HepG2 (cell line): ENCODE data around the gene TLR9. TPM values are rescaled to one million over a fixed set of nuclear protein-coding genes. Genes with fewer than 3 reads are reported as not detected.

ENCODE experiments used
- ARID5B ChIP-seq: IDR thresholded peaks from 2 replicates; pipeline ENCODE4 v1.4.0; 2020; ENCODE audit warnings: mild to moderate bottlenecking, missing genetic modification reagents
- ATAD3A ChIP-seq: sonication (generic); formaldehyde crosslinking; IDR thresholded peaks from 2 replicates; pipeline ENCODE4 v1.4.0; 2020; ENCODE audit warnings: missing genetic modification reagents
- ATF6 ChIP-seq: sonication (generic); formaldehyde crosslinking; conservative IDR thresholded peaks from 2 replicates; pipeline ENCODE4 v1.4.0; 2020; ENCODE audit warnings: missing genetic modification reagents
- GATAD1 ChIP-seq: IDR thresholded peaks from 2 replicates; pipeline ENCODE4 v1.6.1; 2016; ENCODE audit warnings: missing genetic modification reagents, missing compliant biosample characterization
- NR2F6 ChIP-seq, 2 experiments: IDR thresholded peaks; 2 replicates each; pipeline ENCODE4 v1.6.1; 2016; ENCODE audit warnings: antibody characterized with exemption in 1 of 2, mild to moderate bottlenecking in 1 of 2
- REXO4 ChIP-seq: sonication (generic); formaldehyde crosslinking; IDR thresholded peaks from 2 replicates; pipeline ENCODE4 v1.8.0; 2022; ENCODE audit warnings: missing genetic modification reagents, mild to moderate bottlenecking, borderline replicate concordance
- TCF7 ChIP-seq: sonication (generic); IDR thresholded peaks from 2 replicates; pipeline ENCODE4 v1.6.1; 2016; ENCODE audit warnings: antibody characterized with exemption, low read depth
- ZMYM2 ChIP-seq: sonication (generic); formaldehyde crosslinking; IDR thresholded peaks from 2 replicates; pipeline ENCODE4 v1.8.0; 2022; ENCODE audit warnings: mild to moderate bottlenecking, missing genetic modification reagents
- ZNF280D ChIP-seq: sonication (generic); formaldehyde crosslinking; IDR thresholded peaks from 2 replicates; pipeline ENCODE4 v1.5.1; 2020; ENCODE audit warnings: mild to moderate bottlenecking, missing genetic modification reagents
- ZNF513 ChIP-seq: sonication (generic); formaldehyde crosslinking; conservative IDR thresholded peaks from 2 replicates; pipeline ENCODE4 v1.5.0; 2020; ENCODE audit warnings: missing genetic modification reagents
- ZNF749 ChIP-seq: sonication (generic); formaldehyde crosslinking; IDR thresholded peaks from 2 replicates; pipeline ENCODE4 v1.8.0; 2022; ENCODE audit warnings: mild to moderate bottlenecking, missing genetic modification reagents, moderate library complexity, borderline replicate concordance
- polyA plus RNA-seq, 8 experiments: library from polyadenylated mRNA; depleted of rRNA in 3 of 8; stranded (reverse) in 7 of 8; unstranded in 1 of 8; fragments of >200 nt; fragmentation: Illumina TruSeq in 4 of 8; extraction: Trizol in 4 of 8; gene quantifications; 2 replicates each; pipeline versions ENCODE4 v1.2.1 to v1.2.3, GENCODE V29; 2011 to 2016; ENCODE audit warnings: low read depth in 4 of 8, missing spikeins in 1 of 8, mixed read lengths in 1 of 8; ENCODE audit not compliant: insufficient read depth in 1 of 8
- total RNA-seq, 5 experiments: library from RNA; depleted of rRNA; stranded (reverse); fragments of >200 nt; fragmentation: Illumina TruSeq; extraction: Trizol; gene quantifications; 2 replicates each; pipeline ENCODE4 v1.2.3, GENCODE V29; 2016; ENCODE audit warnings: low read depth in 1 of 5
- TF ChIP-seq, protein P1 (sequence below): sonication (generic); formaldehyde crosslinking; IDR thresholded peaks from 2 replicates; pipeline ENCODE4 v1.5.0; 2020; ENCODE audit warnings: mild to moderate bottlenecking, low read depth, missing genetic modification reagents, borderline replicate concordance
- TF ChIP-seq, protein P2 (sequence below): sonication (generic); formaldehyde crosslinking; IDR thresholded peaks from 2 replicates; pipeline ENCODE4 v1.4.0; 2020; ENCODE audit warnings: mild to moderate bottlenecking, missing genetic modification reagents
- TF ChIP-seq, protein P3 (sequence below): sonication (generic); formaldehyde crosslinking; IDR thresholded peaks from 2 replicates; pipeline ENCODE4 v1.5.1; 2020; ENCODE audit warnings: missing genetic modification reagents, mild to moderate bottlenecking, borderline replicate concordance

The TLR9 gene
- total and polyA plus RNA-seq, 2 of the 13 experiments (the other 11 are each of a cell fraction or from before 2014, with no cell fraction given): not detected

DNA sequence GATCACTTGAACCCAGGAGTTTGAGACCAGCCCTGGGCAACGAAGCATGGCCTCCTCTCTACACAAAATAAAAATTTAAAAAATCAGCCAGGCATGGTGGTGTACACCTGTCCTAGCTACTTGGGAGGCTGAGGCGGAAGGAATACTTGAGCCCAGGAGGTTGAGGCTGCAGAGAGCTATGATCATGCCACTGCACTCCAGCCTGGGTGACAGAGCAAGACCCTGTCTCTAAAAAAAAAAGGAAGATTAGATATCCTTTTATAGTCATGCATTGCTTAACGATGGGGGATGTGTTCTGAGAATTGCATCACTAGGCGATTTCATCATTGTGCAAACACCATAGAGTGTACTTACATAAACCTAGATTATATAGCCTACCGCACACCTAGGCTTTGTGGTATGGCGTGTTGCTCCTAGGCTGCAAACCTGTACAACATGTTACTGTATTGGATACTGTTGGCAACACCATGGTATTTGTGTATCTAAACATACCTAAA lies 14.8 kb downstream of the TLR9 start (continued):
- TF ChIP-seq ZNF280D (no peak), ARID5B (peak; percentile 96), ATF6 (CRISPR knock-in tag) (no peak), TCF7 (peak; percentile 54), GATAD1 (CRISPR knock-in tag) (peak; percentile 61; the same call in 1 of the 2 replicates), ZNF749 (CRISPR knock-in tag) (peak; percentile 75; the same call in 1 of the 2 replicates), REXO4 (CRISPR knock-in tag) (no peak), ZNF513 (CRISPR knock-in tag) (no peak), ATAD3A (CRISPR knock-in tag) (no peak), NR2F6 (IDR thresholded peaks at IDR 0.05) (peak; percentile 72), NR2F6 (CRISPR knock-in tag; IDR thresholded peaks at IDR 0.05) (peak; percentile 85), ZMYM2 (CRISPR knock-in tag) (peak; percentile 31; the same call in 1 of the 2 replicates)
- TF ChIP-seq, protein P1, sequence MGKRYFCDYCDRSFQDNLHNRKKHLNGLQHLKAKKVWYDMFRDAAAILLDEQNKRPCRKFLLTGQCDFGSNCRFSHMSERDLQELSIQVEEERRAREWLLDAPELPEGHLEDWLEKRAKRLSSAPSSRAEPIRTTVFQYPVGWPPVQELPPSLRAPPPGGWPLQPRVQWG (CRISPR knock-in tag): no peak
- TF ChIP-seq, protein P2, sequence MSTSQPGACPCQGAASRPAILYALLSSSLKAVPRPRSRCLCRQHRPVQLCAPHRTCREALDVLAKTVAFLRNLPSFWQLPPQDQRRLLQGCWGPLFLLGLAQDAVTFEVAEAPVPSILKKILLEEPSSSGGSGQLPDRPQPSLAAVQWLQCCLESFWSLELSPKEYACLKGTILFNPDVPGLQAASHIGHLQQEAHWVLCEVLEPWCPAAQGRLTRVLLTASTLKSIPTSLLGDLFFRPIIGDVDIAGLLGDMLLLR (CRISPR knock-in tag): no peak
- TF ChIP-seq, protein P3, sequence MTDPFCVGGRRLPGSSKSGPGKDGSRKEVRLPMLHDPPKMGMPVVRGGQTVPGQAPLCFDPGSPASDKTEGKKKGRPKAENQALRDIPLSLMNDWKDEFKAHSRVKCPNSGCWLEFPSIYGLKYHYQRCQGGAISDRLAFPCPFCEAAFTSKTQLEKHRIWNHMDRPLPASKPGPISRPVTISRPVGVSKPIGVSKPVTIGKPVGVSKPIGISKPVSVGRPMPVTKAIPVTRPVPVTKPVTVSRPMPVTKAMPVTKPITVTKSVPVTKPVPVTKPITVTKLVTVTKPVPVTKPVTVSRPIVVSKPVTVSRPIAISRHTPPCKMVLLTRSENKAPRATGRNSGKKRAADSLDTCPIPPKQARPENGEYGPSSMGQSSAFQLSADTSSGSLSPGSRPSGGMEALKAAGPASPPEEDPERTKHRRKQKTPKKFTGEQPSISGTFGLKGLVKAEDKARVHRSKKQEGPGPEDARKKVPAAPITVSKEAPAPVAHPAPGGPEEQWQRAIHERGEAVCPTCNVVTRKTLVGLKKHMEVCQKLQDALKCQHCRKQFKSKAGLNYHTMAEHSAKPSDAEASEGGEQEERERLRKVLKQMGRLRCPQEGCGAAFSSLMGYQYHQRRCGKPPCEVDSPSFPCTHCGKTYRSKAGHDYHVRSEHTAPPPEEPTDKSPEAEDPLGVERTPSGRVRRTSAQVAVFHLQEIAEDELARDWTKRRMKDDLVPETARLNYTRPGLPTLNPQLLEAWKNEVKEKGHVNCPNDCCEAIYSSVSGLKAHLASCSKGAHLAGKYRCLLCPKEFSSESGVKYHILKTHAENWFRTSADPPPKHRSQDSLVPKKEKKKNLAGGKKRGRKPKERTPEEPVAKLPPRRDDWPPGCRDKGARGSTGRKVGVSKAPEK (CRISPR knock-in tag): no peak
